Breast epithelium (tissue), 3 donors: ENCODE results near the gene CDH13.

Experiments
- POLR2A ChIP-seq: fragments of 450-650 bp; IDR thresholded peaks from one replicate; pipeline ENCODE4 v1.6.1; 2016; ENCODE audit warnings: antibody characterized with exemption, mild to moderate bottlenecking, moderate library complexity
- POLR2AphosphoS5 ChIP-seq, 3 donors: sonication (generic); formaldehyde crosslinking; IDR thresholded peaks; one replicate each; pipeline ENCODE4 v1.6.1; 2017; ENCODE audit warnings: antibody characterized with exemption in 3 of 3
- TF ChIP-seq, protein P1 (sequence below), 3 donors: fragments of 450-650 bp; IDR thresholded peaks; one replicate each; pipeline ENCODE4 v1.5.1; 2016 to 2017; ENCODE audit warnings: antibody characterized with exemption in 3 of 3, mild to moderate bottlenecking in 3 of 3, moderate library complexity in 3 of 3

DNA sequence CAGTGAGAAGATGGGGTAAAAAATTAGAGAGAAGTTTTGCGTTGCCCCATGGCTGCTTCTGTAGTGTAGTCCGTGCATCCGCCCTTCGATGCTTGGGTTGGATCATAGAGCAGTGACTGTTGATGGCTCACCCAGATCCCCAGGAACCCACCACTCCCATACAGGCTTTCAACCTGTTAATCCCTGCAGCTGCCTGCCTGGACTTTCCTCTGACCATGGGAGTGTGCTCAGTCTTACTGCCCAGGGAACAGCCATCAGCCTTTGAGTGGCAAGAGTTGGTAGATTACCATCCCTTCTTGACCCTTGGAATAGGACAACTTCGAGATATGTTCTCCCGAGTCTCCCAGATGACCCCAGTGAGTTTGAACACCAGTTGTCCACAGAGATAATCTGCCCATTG is 881.5 kb downstream of the CDH13 start:
- TF ChIP-seq, protein P1, sequence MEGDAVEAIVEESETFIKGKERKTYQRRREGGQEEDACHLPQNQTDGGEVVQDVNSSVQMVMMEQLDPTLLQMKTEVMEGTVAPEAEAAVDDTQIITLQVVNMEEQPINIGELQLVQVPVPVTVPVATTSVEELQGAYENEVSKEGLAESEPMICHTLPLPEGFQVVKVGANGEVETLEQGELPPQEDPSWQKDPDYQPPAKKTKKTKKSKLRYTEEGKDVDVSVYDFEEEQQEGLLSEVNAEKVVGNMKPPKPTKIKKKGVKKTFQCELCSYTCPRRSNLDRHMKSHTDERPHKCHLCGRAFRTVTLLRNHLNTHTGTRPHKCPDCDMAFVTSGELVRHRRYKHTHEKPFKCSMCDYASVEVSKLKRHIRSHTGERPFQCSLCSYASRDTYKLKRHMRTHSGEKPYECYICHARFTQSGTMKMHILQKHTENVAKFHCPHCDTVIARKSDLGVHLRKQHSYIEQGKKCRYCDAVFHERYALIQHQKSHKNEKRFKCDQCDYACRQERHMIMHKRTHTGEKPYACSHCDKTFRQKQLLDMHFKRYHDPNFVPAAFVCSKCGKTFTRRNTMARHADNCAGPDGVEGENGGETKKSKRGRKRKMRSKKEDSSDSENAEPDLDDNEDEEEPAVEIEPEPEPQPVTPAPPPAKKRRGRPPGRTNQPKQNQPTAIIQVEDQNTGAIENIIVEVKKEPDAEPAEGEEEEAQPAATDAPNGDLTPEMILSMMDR (IDR thresholded peaks at IDR 0.05), result no peak
- TF ChIP-seq POLR2AphosphoS5 (IDR thresholded peaks at IDR 0.05) (no peak), POLR2A (no peak)
